Neural cell (in vitro differentiated cells): ENCODE data around the gene CCDC30. TPM values are rescaled to one million over a fixed set of nuclear protein-coding genes. Genes with fewer than 3 reads are reported as not detected.

Source experiments
- H2AFZ ChIP-seq: fragments of 200-600, 300-800 bp; sonication (generic), shearing (Covaris generic); 2 replicates; pipeline ENCODE4 v1.6.0; 2014; ENCODE audit warnings: low read depth, mild to moderate bottlenecking, antibody characterized with exemption, low read length, moderate library complexity
- H3F3A ChIP-seq: fragments of 200-600 bp; shearing (Covaris generic); 2 replicates; pipeline ENCODE4 v1.6.1; 2016; ENCODE audit warnings: mild to moderate bottlenecking, moderate library complexity, mixed read lengths, antibody characterized with exemption, low read length; ENCODE audit not compliant: insufficient read depth, poor library complexity, severe bottlenecking
- H3K27ac ChIP-seq: fragments of 200-600, 300-800 bp; sonication (generic), shearing (Covaris generic); 2 replicates; pipeline ENCODE4 v1.5.1; 2014; ENCODE audit warnings: mild to moderate bottlenecking, low read length, moderate library complexity
- H3K27me3 ChIP-seq: fragments of 300-800, 200-600 bp; sonication (generic), shearing (Covaris generic); 2 replicates; pipeline ENCODE4 v1.6.0; 2014; ENCODE audit warnings: mild to moderate bottlenecking, low read depth, low read length, moderate library complexity; ENCODE audit not compliant: insufficient read depth
- H3K36me3 ChIP-seq: fragments of 300-800, 200-600 bp; sonication (generic), shearing (Covaris generic); 2 replicates; pipeline ENCODE4 v1.5.1; 2014; ENCODE audit warnings: mild to moderate bottlenecking, antibody characterized with exemption, low read length, moderate library complexity; ENCODE audit not compliant: insufficient read depth
- H3K4me2 ChIP-seq: fragments of 300-800, 200-600 bp; sonication (generic), shearing (Covaris generic); 2 replicates; pipeline ENCODE4 v1.6.0; 2014; ENCODE audit warnings: mild to moderate bottlenecking, low read length
- H3K4me3 ChIP-seq: fragments of 300-800, 200-600 bp; sonication (generic), shearing (Covaris generic); 2 replicates; pipeline ENCODE4 v1.5.1; 2014; ENCODE audit warnings: mild to moderate bottlenecking, low read length, moderate library complexity
- H3K79me2 ChIP-seq: fragments of 200-600 bp; shearing (Covaris generic); replicated peaks from 2 replicates; pipeline ENCODE4 v1.6.0; 2014; ENCODE audit warnings: mild to moderate bottlenecking, low read length, moderate library complexity; ENCODE audit not compliant: insufficient read depth
- H3K9ac ChIP-seq: fragments of 300-800, 200-600 bp; sonication (generic), shearing (Covaris generic); 2 replicates; pipeline ENCODE4 v1.6.1; 2016; ENCODE audit warnings: mild to moderate bottlenecking, low read length, mixed read lengths
- H3K9me2 ChIP-seq: fragments of 200-600 bp; shearing (Covaris generic); 2 replicates; pipeline ENCODE4 v1.6.1; 2016; ENCODE audit warnings: mild to moderate bottlenecking, low read length, mixed read lengths; ENCODE audit not compliant: insufficient read depth
- H3K9me3 ChIP-seq: fragments of 200-600, 300-800 bp; sonication (generic), shearing (Covaris generic); 2 replicates; pipeline ENCODE4 v1.6.1; 2016; ENCODE audit warnings: mild to moderate bottlenecking, mixed run types, low read length, moderate library complexity, mixed read lengths
- H4K20me1 ChIP-seq: fragments of 200-600 bp; shearing (Covaris generic); 2 replicates; pipeline ENCODE4 v1.6.1; 2016; ENCODE audit warnings: mild to moderate bottlenecking, mixed run types; ENCODE audit not compliant: insufficient read depth
- CTCF ChIP-seq: fragments of 450-650 bp; IDR thresholded peaks from 2 replicates; pipeline ENCODE4 v1.5.1; 2014; ENCODE audit warnings: antibody characterized with exemption, mild to moderate bottlenecking, moderate library complexity; ENCODE audit not compliant: poor library complexity, severe bottlenecking
- EP300 ChIP-seq: fragments of 450-650 bp; conservative IDR thresholded peaks from 2 replicates; pipeline ENCODE4 v1.6.1; 2014; ENCODE audit warnings: antibody characterized with exemption, mild to moderate bottlenecking, moderate library complexity; ENCODE audit not compliant: poor library complexity, severe bottlenecking
- EZH2 ChIP-seq: fragments of 200-600, 300-800 bp; shearing (Covaris generic), sonication (generic); IDR thresholded peaks from 2 replicates; pipeline ENCODE4 v1.6.1; 2014; ENCODE audit warnings: antibody characterized with exemption, low read length, borderline replicate concordance, mild to moderate bottlenecking; ENCODE audit not compliant: insufficient read depth, poor library complexity, severe bottlenecking
- MXI1 ChIP-seq: fragments of 450-650 bp; conservative IDR thresholded peaks from 2 replicates; pipeline ENCODE4 v1.6.1; 2014; ENCODE audit warnings: antibody characterized with exemption, mild to moderate bottlenecking; ENCODE audit not compliant: poor library complexity, severe bottlenecking
- POLR2AphosphoS5 ChIP-seq: IDR thresholded peaks from 2 replicates; pipeline ENCODE4 v1.6.1; 2012
- RAD21 ChIP-seq: fragments of 450-650 bp; conservative IDR thresholded peaks from 2 replicates; pipeline ENCODE4 v1.6.1; 2014; ENCODE audit warnings: antibody characterized with exemption, mild to moderate bottlenecking, moderate library complexity
- REST ChIP-seq: IDR thresholded peaks from 2 replicates; pipeline ENCODE4 v1.6.1; 2012; ENCODE audit warnings: borderline replicate concordance
- SMC3 ChIP-seq: fragments of 450-650 bp; conservative IDR thresholded peaks from 2 replicates; pipeline ENCODE4 v1.6.1; 2014; ENCODE audit warnings: antibody characterized with exemption, mild to moderate bottlenecking, moderate library complexity; ENCODE audit not compliant: poor library complexity
- TAF1 ChIP-seq: IDR thresholded peaks from 2 replicates; pipeline ENCODE4 v1.6.1; 2012; ENCODE audit warnings: low read depth
- polyA plus RNA-seq: library from polyadenylated mRNA; depleted of rRNA; stranded (reverse); fragments of >200 nt; gene quantifications from 2 replicates; pipeline ENCODE4 v1.2.3, GENCODE V29; 2014

The CCDC30 gene
- polyA plus RNA-seq, 1 donor from 2014 or later, result 13.2 TPM

GRCh38 chr1:42419126-42419821 lies 43.8 kb upstream of the CCDC30 start:
- H3K27ac ChIP-seq, result peak overlapping the region; percentile 95

GRCh38 chr1:42420121-42420520 lies 43.0 kb upstream of the CCDC30 start:
- Histone ChIP-seq H3K9ac (peak overlapping the region; percentile 59), H4K20me1 (no peaks in the 10 kb centered on the region), H3K79me2 (no peaks in the 10 kb centered on the region), H3K27me3 (no peaks in the 10 kb centered on the region), H2AFZ (no peak overlapping the region), H3F3A (peaks cover 27% of the 10 kb centered on the region), H3K27ac (peak overlapping the region; percentile 95), H3K9me2 (no peaks in the 10 kb centered on the region), H3K4me2 (no peak overlapping the region), H3K36me3 (peaks cover 4% of the 10 kb centered on the region), H3K9me3 (no peaks in the 10 kb centered on the region), H3K4me3 (peak overlapping the region; percentile 52)
- no peak for TF ChIP-seq POLR2AphosphoS5
- TF ChIP-seq EP300, result no peak
- TF ChIP-seq TAF1, result no peak
- TF ChIP-seq EZH2, result no peak
- no peak for TF ChIP-seq REST
- TF ChIP-seq MXI1, result no peak
- TF ChIP-seq RAD21, result no peak
- TF ChIP-seq SMC3, result no peak

More at GRCh38 chr1:42419126-42419821, 43.8 kb upstream of the CCDC30 start:
- H3K79me2 ChIP-seq, result no peaks in the 10 kb centered on the region
- H3K9me3 ChIP-seq, result no peaks in the 10 kb centered on the region
- no peaks in the 10 kb centered on the region for H3K9me2 ChIP-seq
- H3K36me3 ChIP-seq, result peaks cover 9% of the 10 kb centered on the region
- H3K4me2 ChIP-seq, result no peak overlapping the region
- peaks cover 21% of the 10 kb centered on the region for H3F3A ChIP-seq
- H3K9ac ChIP-seq, result peak overlapping the region; percentile 59
- no peaks in the 10 kb centered on the region for H3K27me3 ChIP-seq
- H4K20me1 ChIP-seq, result no peaks in the 10 kb centered on the region
- peak overlapping the region; percentile 52 for H3K4me3 ChIP-seq
- H2AFZ ChIP-seq, result no peak overlapping the region
- no peak for TF ChIP-seq EZH2
- no peak for TF ChIP-seq TAF1
- TF ChIP-seq REST, result no peak
- no peak for TF ChIP-seq POLR2AphosphoS5
- no peak for TF ChIP-seq SMC3
- TF ChIP-seq CTCF, result no peak
- TF ChIP-seq EP300, result no peak
- TF ChIP-seq RAD21, result no peak
- TF ChIP-seq MXI1, result no peak
